H1 (cell line): ENCODE data around the gene LIPC. TPM values are rescaled to one million over a fixed set of nuclear protein-coding genes. Genes with fewer than 3 reads are reported as not detected.

Experiments used
- CBX8 ChIP-seq: fragments of 300-800, 300-1000 bp; sonication (generic); IDR thresholded peaks from 2 replicates; pipeline ENCODE4 v1.7.1; 2016; ENCODE audit warnings: low read depth, low read length, borderline replicate concordance
- CREB1 ChIP-seq: IDR thresholded peaks from 2 replicates; pipeline ENCODE4 v1.6.1; 2012; ENCODE audit warnings: inconsistent platforms
- FOSL1 ChIP-seq: IDR thresholded peaks from 2 replicates; pipeline ENCODE4 v1.6.1; 2011; ENCODE audit warnings: mild to moderate bottlenecking, low read depth, low read length, moderate library complexity; ENCODE audit not compliant: insufficient read depth
- POLR2AphosphoS5 ChIP-seq: IDR thresholded peaks from 2 replicates; pipeline ENCODE4 v1.6.1; 2011; ENCODE audit warnings: low read depth, low read length
- POU5F1 ChIP-seq: IDR thresholded peaks from 2 replicates; pipeline ENCODE4 v1.6.1; 2011; ENCODE audit warnings: low read depth, mild to moderate bottlenecking, low read length, moderate library complexity
- SUZ12 ChIP-seq: fragments of 200-600 bp; sonication (generic); IDR thresholded peaks from 2 replicates; pipeline ENCODE4 v1.6.1; 2012; ENCODE audit warnings: mild to moderate bottlenecking, inconsistent platforms, low read length, moderate library complexity, mixed read lengths
- polyA plus RNA-seq, 7 experiments: library from polyadenylated mRNA; depleted of rRNA in 3 of 7; stranded (reverse) in 5 of 7; unstranded in 2 of 7; fragments of >200 nt in 5 of 7; fragments of 200-250 nt in 2 of 7; gene quantifications; 1 replicate in 5 of 7; 2 replicates in 1 of 7; 4 replicates in 1 of 7; pipeline versions ENCODE4 v1.2.1 to v1.2.3, GENCODE V29; 2011 to 2013; ENCODE audit warnings: missing spikeins in 2 of 7, mixed read lengths in 2 of 7
- total RNA-seq: library from RNA; stranded (reverse); fragmentation: NEBNext Ultra II Directional; extraction: Animal tissue kit (Norgen Biotek cat#: 25700); gene quantifications from 2 replicates; pipeline ENCODE4 v1.2.1, GENCODE V29; 2021

Gene LIPC
- total and polyA plus RNA-seq, 2 of the 8 experiments (the other 6 are each of a cell fraction or from before 2014, with no cell fraction given), result not detected

DNA sequence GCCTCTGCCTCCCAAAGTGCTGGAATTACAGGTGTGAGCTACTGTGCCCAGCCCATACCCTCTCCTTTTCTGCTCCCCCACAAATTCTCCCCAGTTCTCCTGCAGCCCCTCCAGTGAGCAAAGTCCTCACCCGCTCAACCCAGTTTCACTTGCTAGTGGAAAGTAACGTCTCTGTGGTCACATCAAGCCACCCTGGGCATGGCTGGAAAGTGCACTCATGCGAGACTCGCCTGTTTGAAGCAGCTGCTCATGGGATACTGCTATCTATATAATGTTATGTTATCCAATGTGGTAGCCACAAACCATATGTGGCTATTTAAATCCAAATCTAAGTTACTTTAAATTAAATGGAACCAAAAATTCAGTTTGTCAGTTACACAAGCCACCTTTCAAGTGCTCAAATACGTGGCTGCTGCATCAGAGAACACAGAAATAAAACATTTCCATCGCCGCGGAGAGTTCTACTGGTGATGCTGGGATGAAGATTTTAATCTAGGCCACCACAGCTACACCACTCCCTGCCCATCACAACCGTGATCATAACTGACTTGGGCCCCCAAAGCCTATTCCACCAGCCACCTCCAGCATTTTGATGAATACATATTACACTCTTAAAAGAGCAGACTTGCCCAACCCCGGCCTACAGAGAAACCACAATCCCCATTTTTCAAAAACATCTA lies 119.4 kb downstream of the LIPC start (continued):
- no peak for TF ChIP-seq POU5F1
- no peak for TF ChIP-seq POLR2AphosphoS5
- TF ChIP-seq FOSL1, result no peak
- no peak for TF ChIP-seq CBX8
- TF ChIP-seq CREB1, result no peak
- no peak for TF ChIP-seq SUZ12
